Measurements from ENCODE around the gene IL27RA.
"Not testable (repeated sequence)": the region's sequence is repeated elsewhere in the genome, so short reads cannot be mapped to it uniquely, and the experiment has no call there.

The IL27RA gene

GRCh38 chr19:14033946-14034345 is 2.4 kb downstream of the IL27RA start:
- DNase-seq = no peak

- DNase-seq = not testable (repeated sequence)
These were observed 3.6 kb downstream of the IL27RA start for GRCh38 chr19:14035159-14035558.

- no peak for DNase-seq
These were observed 4.1 kb downstream of the IL27RA start for GRCh38 chr19:14035706-14036105.

- DNase-seq = no peak
These were observed 7.6 kb downstream of the IL27RA start for GRCh38 chr19:14039181-14039580.

GRCh38 chr19:14042659-14043608 is 11.4 kb downstream of the IL27RA start:
- DNase-seq = peak; percentile 46 to 50

- not testable (repeated sequence) for DNase-seq
These were observed 16.3 kb downstream of the IL27RA start for GRCh38 chr19:14047866-14048265.

- peak; percentile 24 for DNase-seq
These were observed 17.0 kb downstream of the IL27RA start for GRCh38 chr19:14048443-14049153.

GRCh38 chr19:14050512-14050911 is 18.9 kb downstream of the IL27RA start:
- DNase-seq = no peak

GRCh38 chr19:14050961-14051360 is 19.4 kb downstream of the IL27RA start:
- not testable (repeated sequence) for DNase-seq

GRCh38 chr19:14051980-14052379 is 20.4 kb downstream of the IL27RA start:
- DNase-seq = no peak

GRCh38 chr19:14052470-14052869 is 20.9 kb downstream of the IL27RA start:
- no peak for DNase-seq

- no peak for DNase-seq
These were observed 21.5 kb downstream of the IL27RA start for GRCh38 chr19:14053032-14053431.

- no peak for DNase-seq
These were observed 21.9 kb downstream of the IL27RA start for GRCh38 chr19:14053500-14053899.

GRCh38 chr19:14054099-14054498 is 22.5 kb downstream of the IL27RA start:
- DNase-seq = no peak

- no peak for DNase-seq
These were observed 23.2 kb downstream of the IL27RA start for GRCh38 chr19:14054721-14055120.

GRCh38 chr19:14055396-14055795 is 23.8 kb downstream of the IL27RA start:
- DNase-seq = no peak

GRCh38 chr19:14056069-14056666 is 24.6 kb downstream of the IL27RA start:
- DNase-seq = no peak

- no peak for DNase-seq
These were observed 25.3 kb downstream of the IL27RA start for GRCh38 chr19:14056741-14057356.

GRCh38 chr19:14058182-14059092 is 26.9 kb downstream of the IL27RA start:
- no peak for DNase-seq

GRCh38 chr19:14059093-14059480 is 27.5 kb downstream of the IL27RA start:
- no peak for DNase-seq

GRCh38 chr19:14059652-14060155 is 28.1 kb downstream of the IL27RA start:
- no peak for DNase-seq

Measured in NCI-H2081 (cell line).